ENCODE measurements around the gene FSIP1.
"Not testable (repeated sequence)": the region's sequence is repeated elsewhere in the genome, so short reads cannot be mapped to it uniquely, and the experiment has no call there.

The FSIP1 gene

DNA sequence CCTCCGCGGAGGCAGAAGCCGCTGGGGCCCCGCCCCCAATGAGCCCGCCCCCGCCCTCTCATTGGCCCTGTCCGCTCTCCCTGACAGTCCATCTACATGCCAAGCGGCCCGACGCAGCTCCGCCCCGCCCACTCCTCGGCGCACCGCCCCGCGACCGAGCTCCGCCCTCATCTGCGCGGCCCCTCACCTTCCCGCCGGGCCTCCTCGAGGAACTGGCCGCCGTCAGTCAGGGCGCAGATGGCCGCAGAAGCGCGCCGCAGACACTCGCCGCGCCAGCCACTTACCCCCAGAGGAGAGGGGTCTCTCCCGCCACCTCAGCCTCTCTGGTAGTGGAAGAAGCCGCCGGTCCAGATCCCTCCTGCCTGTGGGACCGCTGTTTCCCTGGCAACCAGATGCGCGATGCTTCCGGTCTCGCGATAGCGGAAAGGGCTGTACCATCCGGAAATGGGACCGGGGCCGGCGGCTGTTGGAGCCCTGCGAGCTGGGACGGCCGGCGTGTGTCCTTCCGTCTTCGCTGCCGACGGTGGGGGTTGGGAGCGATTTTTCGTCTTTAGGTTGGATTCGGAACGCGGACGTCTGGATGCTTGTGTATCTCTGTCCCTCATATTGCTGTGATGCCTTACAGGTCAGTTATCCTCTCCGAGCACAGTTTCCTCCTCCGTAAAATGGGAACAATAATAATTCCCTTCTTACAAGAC lies at the start of gene FSIP1:
Gene FSIP1, minus strand, starts transcription at position 401 of the 698 bp plus-strand sequence. CDS start 6,317 bp downstream, outside the sequence.
- Histone ChIP-seq H3K27ac (ENCODE audit: low read depth, low read length) (peak within 1 kb of the TSS; percentile 32), H3K36me3 (ENCODE audit: control insufficient read depth in 5 of 5, insufficient read depth in 5 of 5, low read length in 5 of 5) (no peaks in the 10 kb centered on the region), H3K9ac (ENCODE audit: low read length in 5 of 5) (peak within 1 kb of the TSS; percentile 67 to 86 (median 76)), H3K9me3 (ENCODE audit: control insufficient read depth in 5 of 5, low read length in 5 of 5) (no peaks in the 10 kb centered on the region), H3K4me1 (ENCODE audit: control insufficient read depth in 5 of 5, insufficient read depth in 5 of 5, low read length in 5 of 5) (peaks cover 0 to 18% (median 11%) of the 10 kb centered on the region in 5 donors), H3K4me3 (ENCODE audit: low read depth in 1 of 5, low read length in 5 of 5) (peak within 1 kb of the TSS; percentile 74 to 97 (median 93)), H3K27me3 (ENCODE audit: control insufficient read depth in 5 of 5, insufficient read depth in 4 of 5, low read length in 5 of 5) (peaks cover 0 to 2% (median 0%) of the 10 kb centered on the region in 5 donors)

GRCh38 chr15:39830166-39830565 lies 47.5 kb upstream of the FSIP1 start:
- Histone ChIP-seq H3K4me3 (ENCODE audit: low read depth in 1 of 5, low read length in 5 of 5) (no peak overlapping the region), H3K27ac (ENCODE audit: low read depth, low read length) (no peak overlapping the region), H3K9me3 (ENCODE audit: control insufficient read depth in 5 of 5, low read length in 5 of 5) (no peaks in the 10 kb centered on the region), H3K9ac (ENCODE audit: low read length in 5 of 5) (no peak overlapping the region), H3K27me3 (ENCODE audit: control insufficient read depth in 5 of 5, insufficient read depth in 4 of 5, low read length in 5 of 5) (no peaks in the 10 kb centered on the region), H3K4me1 (ENCODE audit: control insufficient read depth in 5 of 5, insufficient read depth in 5 of 5, low read length in 5 of 5) (peaks cover 0 to 21% (median 10%) of the 10 kb centered on the region in 5 donors), H3K36me3 (ENCODE audit: control insufficient read depth in 5 of 5, insufficient read depth in 5 of 5, low read length in 5 of 5) (no peaks in the 10 kb centered on the region)

DNA sequence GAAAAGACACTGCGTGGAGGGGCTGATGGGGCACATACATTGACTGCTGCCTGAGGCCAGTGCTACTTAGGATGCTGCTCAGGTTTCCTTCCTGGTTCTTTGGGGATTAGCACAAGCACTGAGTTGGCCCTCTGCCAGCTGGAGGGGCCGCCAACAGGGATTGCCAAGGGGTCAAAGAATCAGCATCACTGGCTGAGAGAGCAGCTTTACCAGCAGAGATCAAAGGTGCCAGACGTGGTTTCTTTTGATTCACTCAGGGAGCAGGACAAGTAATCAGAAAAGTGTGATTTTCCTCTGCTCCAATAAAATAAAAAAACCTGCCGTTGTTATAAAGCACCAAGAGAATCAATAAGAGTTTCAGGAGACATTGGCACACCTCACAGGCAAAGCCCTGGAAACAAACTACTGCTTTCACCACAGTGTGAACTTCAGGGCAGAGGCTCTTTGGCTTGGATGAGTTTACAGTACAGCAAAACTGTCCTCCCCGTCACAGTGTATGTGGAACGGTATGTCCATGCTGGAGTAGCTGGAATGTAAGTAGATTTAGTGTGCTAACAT lies 45.8 kb upstream of the FSIP1 start:
- Histone ChIP-seq H3K36me3 (ENCODE audit: control insufficient read depth in 5 of 5, insufficient read depth in 5 of 5, low read length in 5 of 5) (no peaks in the 10 kb centered on the region), H3K9me3 (ENCODE audit: control insufficient read depth in 5 of 5, low read length in 5 of 5) (no peaks in the 10 kb centered on the region), H3K27me3 (ENCODE audit: control insufficient read depth in 5 of 5, insufficient read depth in 4 of 5, low read length in 5 of 5) (no peaks in the 10 kb centered on the region), H3K4me3 (ENCODE audit: low read depth in 1 of 5, low read length in 5 of 5) (no peak overlapping the region), H3K27ac (ENCODE audit: low read depth, low read length) (no peak overlapping the region), H3K4me1 (ENCODE audit: control insufficient read depth in 5 of 5, insufficient read depth in 5 of 5, low read length in 5 of 5) (peaks cover 0 to 13% (median 5%) of the 10 kb centered on the region in 5 donors), H3K9ac (ENCODE audit: low read length in 5 of 5) (no peak overlapping the region)

DNA sequence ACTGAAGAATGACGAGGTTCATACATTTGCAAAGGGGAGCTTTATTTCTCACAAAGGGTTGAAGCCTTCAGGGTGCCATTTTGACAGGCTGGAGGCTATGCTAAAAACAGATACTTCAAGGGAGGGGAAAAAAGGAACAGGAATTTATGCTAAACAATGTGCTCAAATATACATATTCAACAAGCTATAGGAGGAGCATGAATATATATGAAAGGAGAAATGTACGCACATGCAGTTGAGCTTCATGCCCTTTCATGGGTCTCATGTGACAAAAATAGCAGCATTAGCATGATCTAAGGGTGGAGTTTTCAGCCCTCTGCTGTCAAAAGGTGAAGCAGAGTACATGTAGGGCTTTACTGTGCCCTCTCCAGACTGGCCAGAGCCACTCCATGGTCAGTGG lies 44.3 kb upstream of the FSIP1 start:
- H3K36me3 ChIP-seq (ENCODE audit: control insufficient read depth in 5 of 5, insufficient read depth in 5 of 5, low read length in 5 of 5) = no peaks in the 10 kb centered on the region
- H3K4me1 ChIP-seq (ENCODE audit: control insufficient read depth in 5 of 5, insufficient read depth in 5 of 5, low read length in 5 of 5) = peaks cover 0 to 13% (median 5%) of the 10 kb centered on the region in 5 donors
- H3K9me3 ChIP-seq (ENCODE audit: control insufficient read depth in 5 of 5, low read length in 5 of 5) = no peaks in the 10 kb centered on the region
- no peak overlapping the region for H3K9ac ChIP-seq (ENCODE audit: low read length in 5 of 5)
- no peak overlapping the region for H3K27ac ChIP-seq (ENCODE audit: low read depth, low read length)
- no peak overlapping the region for H3K4me3 ChIP-seq (ENCODE audit: low read depth in 1 of 5, low read length in 5 of 5)
- H3K27me3 ChIP-seq (ENCODE audit: control insufficient read depth in 5 of 5, insufficient read depth in 4 of 5, low read length in 5 of 5) = no peaks in the 10 kb centered on the region

- Histone ChIP-seq H3K27me3 (ENCODE audit: control insufficient read depth in 5 of 5, insufficient read depth in 4 of 5, low read length in 5 of 5) (no peaks in the 10 kb centered on the region), H3K36me3 (ENCODE audit: control insufficient read depth in 5 of 5, insufficient read depth in 5 of 5, low read length in 5 of 5) (no peaks in the 10 kb centered on the region), H3K27ac (ENCODE audit: low read depth, low read length) (no peak overlapping the region), H3K9ac (ENCODE audit: low read length in 5 of 5) (no peak overlapping the region), H3K9me3 (ENCODE audit: control insufficient read depth in 5 of 5, low read length in 5 of 5) (no peaks in the 10 kb centered on the region), H3K4me1 (ENCODE audit: control insufficient read depth in 5 of 5, insufficient read depth in 5 of 5, low read length in 5 of 5) (peaks cover 0 to 8% (median 4%) of the 10 kb centered on the region in 5 donors), H3K4me3 (ENCODE audit: low read depth in 1 of 5, low read length in 5 of 5) (no peak overlapping the region)
These were observed 41.0 kb upstream of the FSIP1 start for GRCh38 chr15:39823634-39824033.

DNA sequence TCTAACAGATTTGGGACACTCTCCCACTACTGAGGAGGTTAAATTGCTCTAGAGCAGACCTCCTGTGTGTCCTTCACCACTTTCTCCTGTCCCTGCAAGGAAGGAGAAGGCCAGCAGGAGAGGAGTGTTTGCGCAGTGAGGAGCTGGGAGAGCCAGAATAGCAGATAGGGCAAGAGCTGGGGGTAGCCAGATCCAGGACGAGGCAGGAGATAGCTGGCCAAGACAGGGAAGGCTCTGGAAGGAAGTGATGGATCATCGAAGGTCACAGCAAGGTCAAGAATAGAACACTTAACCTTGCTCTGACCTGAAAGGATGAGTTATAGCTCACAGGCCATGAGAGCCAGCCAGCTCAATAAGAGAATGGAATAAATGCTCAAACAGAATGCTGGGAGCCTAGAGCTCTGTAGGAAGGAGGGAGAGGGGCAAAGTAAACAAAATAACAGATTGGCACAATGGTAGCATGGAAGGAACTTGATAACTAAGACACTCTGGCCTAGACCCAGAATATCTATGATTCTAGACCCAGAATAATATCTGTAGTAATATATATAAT lies 37.5 kb upstream of the FSIP1 start:
- Histone ChIP-seq H3K27me3 (ENCODE audit: control insufficient read depth in 5 of 5, insufficient read depth in 4 of 5, low read length in 5 of 5) (no peaks in the 10 kb centered on the region), H3K9ac (ENCODE audit: low read length in 5 of 5) (no peak overlapping the region), H3K9me3 (ENCODE audit: control insufficient read depth in 5 of 5, low read length in 5 of 5) (no peaks in the 10 kb centered on the region), H3K27ac (ENCODE audit: low read depth, low read length) (peak overlapping the region; percentile 17), H3K36me3 (ENCODE audit: control insufficient read depth in 5 of 5, insufficient read depth in 5 of 5, low read length in 5 of 5) (no peaks in the 10 kb centered on the region), H3K4me1 (ENCODE audit: control insufficient read depth in 5 of 5, insufficient read depth in 5 of 5, low read length in 5 of 5) (peaks cover 0 to 4% (median 0%) of the 10 kb centered on the region in 5 donors), H3K4me3 (ENCODE audit: low read depth in 1 of 5, low read length in 5 of 5) (no peak overlapping the region)

DNA sequence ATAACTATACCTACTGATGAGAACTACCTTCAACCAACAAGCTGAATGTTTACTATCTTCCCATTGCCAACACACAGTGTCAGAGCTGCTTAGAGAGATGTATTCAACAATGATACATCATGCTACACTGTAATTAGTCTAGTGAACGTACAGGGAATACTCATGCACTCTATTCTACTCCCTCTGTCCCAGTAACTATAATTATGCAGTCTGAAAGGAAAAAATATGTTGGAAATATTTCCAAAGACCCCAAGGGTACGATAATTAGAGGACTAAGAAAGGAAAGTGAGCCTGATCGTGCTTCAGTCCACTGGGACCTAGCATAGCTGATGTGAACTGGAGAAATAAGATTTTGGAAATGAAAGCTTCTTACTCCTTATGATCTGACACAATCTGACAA lies 36.9 kb upstream of the FSIP1 start:
- Histone ChIP-seq H3K36me3 (ENCODE audit: control insufficient read depth in 5 of 5, insufficient read depth in 5 of 5, low read length in 5 of 5) (no peaks in the 10 kb centered on the region), H3K4me1 (ENCODE audit: control insufficient read depth in 5 of 5, insufficient read depth in 5 of 5, low read length in 5 of 5) (peaks cover 0 to 4% (median 0%) of the 10 kb centered on the region in 5 donors), H3K4me3 (ENCODE audit: low read depth in 1 of 5, low read length in 5 of 5) (no peak overlapping the region), H3K27me3 (ENCODE audit: control insufficient read depth in 5 of 5, insufficient read depth in 4 of 5, low read length in 5 of 5) (no peaks in the 10 kb centered on the region), H3K9ac (ENCODE audit: low read length in 5 of 5) (no peak overlapping the region), H3K9me3 (ENCODE audit: control insufficient read depth in 5 of 5, low read length in 5 of 5) (no peaks in the 10 kb centered on the region), H3K27ac (ENCODE audit: low read depth, low read length) (peak overlapping the region; percentile 17)

GRCh38 chr15:39817892-39818291 lies 35.3 kb upstream of the FSIP1 start:
- Histone ChIP-seq H3K36me3 (ENCODE audit: control insufficient read depth in 5 of 5, insufficient read depth in 5 of 5, low read length in 5 of 5) (no peaks in the 10 kb centered on the region), H3K4me1 (ENCODE audit: control insufficient read depth in 5 of 5, insufficient read depth in 5 of 5, low read length in 5 of 5) (peaks cover 0 to 4% (median 0%) of the 10 kb centered on the region in 5 donors), H3K27me3 (ENCODE audit: control insufficient read depth in 5 of 5, insufficient read depth in 4 of 5, low read length in 5 of 5) (no peaks in the 10 kb centered on the region), H3K4me3 (ENCODE audit: low read depth in 1 of 5, low read length in 5 of 5) (no peak overlapping the region), H3K9ac (ENCODE audit: low read length in 5 of 5) (no peak overlapping the region), H3K9me3 (ENCODE audit: control insufficient read depth in 5 of 5, low read length in 5 of 5) (no peaks in the 10 kb centered on the region), H3K27ac (ENCODE audit: low read depth, low read length) (no peak overlapping the region)

DNA sequence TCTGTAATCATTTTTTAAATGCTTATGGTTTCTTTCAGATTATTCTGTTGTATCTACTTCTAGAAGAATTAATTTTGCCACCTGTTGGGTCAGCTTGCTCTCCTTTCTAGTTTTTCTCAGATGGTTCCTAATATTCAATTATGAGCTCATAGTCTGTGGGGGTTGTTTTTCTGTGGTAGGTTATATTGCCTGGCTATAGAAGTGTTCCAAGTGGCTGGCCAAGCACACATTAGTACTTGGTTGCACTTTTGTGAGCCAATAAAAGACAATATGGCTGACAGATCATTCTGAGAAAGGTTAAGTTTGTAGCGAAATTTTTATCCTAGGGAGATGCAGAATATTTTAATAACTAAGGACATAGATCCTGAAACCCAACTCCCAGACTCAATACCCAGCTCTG lies 31.8 kb upstream of the FSIP1 start:
- Histone ChIP-seq H3K9me3 (ENCODE audit: control insufficient read depth in 5 of 5, low read length in 5 of 5) (no peaks in the 10 kb centered on the region), H3K4me3 (ENCODE audit: low read depth in 1 of 5, low read length in 5 of 5) (no peak overlapping the region), H3K4me1 (ENCODE audit: control insufficient read depth in 5 of 5, insufficient read depth in 5 of 5, low read length in 5 of 5) (peaks cover 0 to 7% (median 2%) of the 10 kb centered on the region in 5 donors), H3K27me3 (ENCODE audit: control insufficient read depth in 5 of 5, insufficient read depth in 4 of 5, low read length in 5 of 5) (no peaks in the 10 kb centered on the region), H3K36me3 (ENCODE audit: control insufficient read depth in 5 of 5, insufficient read depth in 5 of 5, low read length in 5 of 5) (no peaks in the 10 kb centered on the region), H3K9ac (ENCODE audit: low read length in 5 of 5) (no peak overlapping the region), H3K27ac (ENCODE audit: low read depth, low read length) (no peak overlapping the region)

DNA sequence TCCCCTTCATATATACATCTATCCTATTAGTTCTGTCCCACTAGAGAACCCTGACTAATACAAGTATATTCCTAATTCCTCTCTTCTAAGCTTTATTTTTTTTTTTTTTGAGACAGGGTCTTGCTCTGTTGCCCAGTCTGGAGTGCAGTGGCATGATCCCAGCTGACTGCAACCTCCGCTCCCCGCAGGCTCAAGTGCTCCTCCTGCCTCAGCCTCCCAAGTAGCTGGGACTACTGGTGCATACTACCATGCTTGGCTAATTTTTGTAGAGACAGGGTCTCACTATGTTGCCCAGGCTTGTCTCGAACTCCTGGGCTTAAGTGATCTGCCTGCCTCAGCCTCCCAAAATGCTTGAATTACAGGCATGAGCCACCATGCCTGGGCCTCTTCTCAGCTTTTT lies 30.0 kb upstream of the FSIP1 start:
- not testable (repeated sequence) for H3K36me3 ChIP-seq (ENCODE audit: control insufficient read depth in 5 of 5, insufficient read depth in 5 of 5, low read length in 5 of 5); H3K27ac ChIP-seq (ENCODE audit: low read depth, low read length); H3K9me3 ChIP-seq (ENCODE audit: control insufficient read depth in 5 of 5, low read length in 5 of 5); H3K4me3 ChIP-seq (ENCODE audit: low read depth in 1 of 5, low read length in 5 of 5); H3K4me1 ChIP-seq (ENCODE audit: control insufficient read depth in 5 of 5, insufficient read depth in 5 of 5, low read length in 5 of 5); H3K9ac ChIP-seq (ENCODE audit: low read length in 5 of 5); H3K27me3 ChIP-seq (ENCODE audit: control insufficient read depth in 5 of 5, insufficient read depth in 4 of 5, low read length in 5 of 5)

Data from subcutaneous abdominal adipose tissue (tissue), 5 donors.